NT2/D1 (cell line): ENCODE data around the gene RGCC.

Experiments
- DNase-seq: peaks from one replicate; pipeline ENCODE4 v3.0.0-alpha.2; 2011; ENCODE audit warnings: low read depth, low spot score
- H3K27me3 ChIP-seq: 2 replicates; pipeline ENCODE4 v1.6.0; 2011; ENCODE audit warnings: mild to moderate bottlenecking; ENCODE audit not compliant: insufficient read length, insufficient read depth
- H3K36me3 ChIP-seq: 2 replicates; pipeline ENCODE4 v1.6.1; 2011; ENCODE audit warnings: mild to moderate bottlenecking, low read length, mixed read lengths; ENCODE audit not compliant: insufficient read depth, insufficient read length
- H3K4me1 ChIP-seq: 2 replicates; pipeline ENCODE4 v1.5.1; 2011; ENCODE audit not compliant: insufficient read depth, insufficient read length
- H3K4me3 ChIP-seq: 2 replicates; pipeline ENCODE4 v1.5.1; 2011; ENCODE audit warnings: low read depth; ENCODE audit not compliant: insufficient read length
- H3K9ac ChIP-seq: 2 replicates; pipeline ENCODE4 v1.6.0; 2011; ENCODE audit warnings: low read depth; ENCODE audit not compliant: insufficient read length
- H3K9me3 ChIP-seq: 2 replicates; pipeline ENCODE4 v1.5.1; 2011; ENCODE audit warnings: mild to moderate bottlenecking, low read length; ENCODE audit not compliant: insufficient read depth
- SUZ12 ChIP-seq: IDR thresholded peaks from 2 replicates; pipeline ENCODE4 v1.6.1; 2011; ENCODE audit not compliant: insufficient read length, insufficient read depth; ENCODE audit errors: extremely low read depth
- YY1 ChIP-seq: IDR thresholded peaks from 2 replicates; pipeline ENCODE4 v1.6.1; 2011; ENCODE audit not compliant: insufficient read length, insufficient read depth
- ZNF274 ChIP-seq: IDR thresholded peaks from 2 replicates; pipeline ENCODE4 v1.6.1; 2011; ENCODE audit warnings: mild to moderate bottlenecking, low read depth, low read length

Gene RGCC

GRCh38 chr13:41460074-41460465, 2.7 kb downstream of the RGCC start:
- no peak overlapping the region for H3K4me3 ChIP-seq
- H3K9me3 ChIP-seq, result no peaks in the 10 kb centered on the region
- peaks cover 52% of the 10 kb centered on the region for H3K27me3 ChIP-seq
- peaks cover 2% of the 10 kb centered on the region for H3K4me1 ChIP-seq
- no peak for TF ChIP-seq SUZ12
- no peak for TF ChIP-seq ZNF274
- TF ChIP-seq YY1, result no peak
- H3K9ac ChIP-seq, result no peak overlapping the region
- H3K36me3 ChIP-seq, result no peaks in the 10 kb centered on the region
- no peak for DNase-seq

GRCh38 chr13:41460930-41461329, 3.6 kb downstream of the RGCC start:
- Histone ChIP-seq H3K4me1 (peaks cover 2% of the 10 kb centered on the region), H3K9ac (no peak overlapping the region), H3K4me3 (no peak overlapping the region), H3K9me3 (no peaks in the 10 kb centered on the region), H3K36me3 (no peaks in the 10 kb centered on the region), H3K27me3 (peaks cover 44% of the 10 kb centered on the region)
- TF ChIP-seq SUZ12 (no peak), ZNF274 (no peak), YY1 (no peak)
- no peak for DNase-seq

DNA sequence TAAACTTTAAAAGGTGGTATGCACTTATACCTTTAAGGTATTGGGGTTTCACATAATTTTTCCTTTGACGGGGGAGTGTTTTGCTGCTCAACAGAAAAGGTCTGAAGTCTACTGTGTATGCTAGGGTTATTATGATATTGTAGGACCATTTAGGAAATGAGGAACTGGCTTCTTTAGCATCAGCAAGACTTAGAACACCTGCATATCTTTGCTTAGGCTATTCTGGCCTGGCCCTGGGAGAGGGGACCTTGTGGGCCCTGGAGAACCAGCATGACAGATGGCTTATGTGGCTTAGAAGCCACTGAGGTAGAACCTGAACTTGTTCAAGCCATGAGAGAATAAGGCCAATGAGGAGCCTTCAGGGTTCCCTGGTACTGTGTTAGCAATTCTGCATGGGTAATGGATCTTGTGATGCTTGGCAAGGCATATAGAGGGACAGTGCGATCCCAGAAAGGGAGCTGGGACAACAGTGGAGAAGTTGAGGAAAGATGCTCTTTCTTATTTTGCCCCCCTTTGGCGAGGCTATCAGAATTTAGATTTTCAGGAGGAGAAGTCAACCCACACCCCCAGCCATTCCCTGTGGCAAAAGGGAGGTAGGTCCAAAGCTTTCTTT, 4.3 kb downstream of the RGCC start:
- Histone ChIP-seq H3K27me3 (peaks cover 37% of the 10 kb centered on the region), H3K9me3 (no peaks in the 10 kb centered on the region), H3K36me3 (no peaks in the 10 kb centered on the region), H3K4me1 (peaks cover 2% of the 10 kb centered on the region), H3K9ac (no peak overlapping the region), H3K4me3 (no peak overlapping the region)
- DNase-seq, result no peak
- TF ChIP-seq YY1 (no peak), SUZ12 (no peak), ZNF274 (no peak)

GRCh38 chr13:41462427-41462826, 5.1 kb downstream of the RGCC start:
- no peak overlapping the region for H3K9ac ChIP-seq
- DNase-seq, result no peak
- H3K4me3 ChIP-seq, result no peak overlapping the region
- H3K27me3 ChIP-seq, result peaks cover 29% of the 10 kb centered on the region
- peaks cover 2% of the 10 kb centered on the region for H3K4me1 ChIP-seq
- H3K36me3 ChIP-seq, result no peaks in the 10 kb centered on the region
- no peaks in the 10 kb centered on the region for H3K9me3 ChIP-seq
- TF ChIP-seq YY1 (no peak), SUZ12 (no peak), ZNF274 (no peak)

DNA sequence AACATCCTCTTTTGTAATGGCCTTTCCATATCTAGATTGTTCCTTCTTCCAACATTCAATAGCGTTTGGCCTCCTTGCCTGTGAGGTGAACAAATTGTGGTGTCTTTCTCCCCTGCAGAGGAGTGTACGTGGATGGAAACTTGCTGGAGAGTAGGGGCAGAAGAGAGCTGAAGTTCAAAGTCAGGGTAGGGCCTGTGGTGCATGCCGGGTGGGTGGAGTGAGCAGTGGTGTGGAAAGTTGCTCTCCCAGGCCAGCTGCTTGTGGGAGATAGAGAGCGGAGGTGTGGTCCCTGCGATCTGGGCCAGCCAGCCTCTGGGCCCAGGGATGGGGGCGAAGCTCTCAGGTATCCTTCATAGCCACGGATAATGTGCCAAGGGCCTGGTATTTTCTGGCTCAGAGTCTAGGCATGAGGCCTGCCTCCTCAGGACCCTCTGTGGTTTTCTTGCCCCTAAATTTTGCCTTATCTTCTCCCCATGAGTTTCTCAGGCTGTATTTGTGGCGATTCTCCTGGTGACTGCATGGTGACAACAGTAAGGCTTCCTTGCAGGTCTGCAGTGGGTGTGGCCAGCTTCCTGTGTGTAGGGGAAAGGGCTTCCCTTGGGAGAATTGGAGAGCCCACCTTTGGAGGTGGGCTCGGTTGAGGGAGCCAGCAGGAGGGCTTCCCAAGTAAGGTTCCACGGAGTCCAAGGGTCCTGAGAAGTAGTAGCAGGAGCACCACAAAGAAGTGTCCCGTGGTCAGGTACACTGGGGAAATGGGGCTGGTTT, 6.7 kb downstream of the RGCC start:
- Histone ChIP-seq H3K4me1 (no peaks in the 10 kb centered on the region), H3K36me3 (no peaks in the 10 kb centered on the region), H3K9me3 (no peaks in the 10 kb centered on the region), H3K27me3 (peaks cover 13% of the 10 kb centered on the region), H3K4me3 (no peak overlapping the region), H3K9ac (no peak overlapping the region)
- DNase-seq, result no peak
- TF ChIP-seq SUZ12 (no peak), ZNF274 (no peak), YY1 (no peak)

DNA sequence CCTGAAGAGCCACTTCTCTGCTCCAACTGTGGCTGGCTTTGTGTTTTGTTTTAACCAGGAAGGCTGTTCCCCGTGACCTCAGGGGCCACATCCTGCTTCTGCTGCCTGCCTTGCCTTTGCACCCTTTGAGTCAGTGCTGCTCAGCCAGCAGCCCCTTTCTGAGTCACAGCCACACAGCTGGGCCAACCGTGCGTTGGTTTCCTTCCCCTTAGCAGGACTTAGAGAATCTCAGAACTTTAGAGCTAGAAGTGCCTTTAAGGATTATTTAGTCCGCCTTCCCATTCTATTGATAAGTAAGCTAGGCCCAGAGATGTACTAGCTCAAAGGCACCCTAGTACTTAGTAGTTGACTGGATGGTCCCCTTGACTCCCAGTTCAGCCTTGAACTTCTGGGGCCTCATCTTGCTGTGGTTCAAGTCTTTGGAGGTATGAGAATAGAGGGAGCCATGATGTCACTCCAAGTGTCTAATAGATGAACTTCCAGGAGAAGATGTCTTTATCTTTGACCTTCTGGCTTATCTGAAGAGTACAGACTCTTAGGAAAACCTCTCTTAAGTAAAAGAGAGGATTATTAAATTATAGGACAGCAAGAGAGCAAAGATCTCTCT, 8.0 kb downstream of the RGCC start:
- Histone ChIP-seq H3K27me3 (peaks cover 1% of the 10 kb centered on the region), H3K36me3 (no peaks in the 10 kb centered on the region), H3K4me3 (no peak overlapping the region), H3K9me3 (no peaks in the 10 kb centered on the region), H3K4me1 (no peaks in the 10 kb centered on the region), H3K9ac (no peak overlapping the region)
- TF ChIP-seq YY1 (no peak), SUZ12 (no peak), ZNF274 (no peak)
- DNase-seq, result no peak

DNA sequence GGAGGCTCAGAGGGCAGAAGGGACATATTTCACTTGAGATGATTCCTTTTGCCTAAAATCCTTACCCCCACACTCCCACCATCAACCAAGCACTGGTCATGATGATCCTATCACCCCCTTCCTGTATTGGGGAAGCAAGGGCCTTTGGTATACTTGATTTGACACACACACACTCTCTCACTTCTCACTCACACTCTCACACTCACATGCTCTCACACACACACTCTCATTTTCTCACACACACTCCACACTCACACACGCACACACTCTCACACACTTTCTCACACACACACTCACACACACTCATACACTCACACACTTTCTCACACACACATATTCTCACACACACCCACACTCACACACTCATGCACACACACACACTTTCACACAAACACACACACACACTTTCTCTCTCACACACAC, 8.6 kb downstream of the RGCC start:
- Histone ChIP-seq H3K4me1 (no peaks in the 10 kb centered on the region), H3K36me3 (no peaks in the 10 kb centered on the region), H3K9me3 (no peaks in the 10 kb centered on the region), H3K4me3 (no peak overlapping the region), H3K9ac (no peak overlapping the region), H3K27me3 (no peaks in the 10 kb centered on the region)
- TF ChIP-seq ZNF274, result no peak
- no peak for TF ChIP-seq YY1
- TF ChIP-seq SUZ12, result no peak
- no peak for DNase-seq
